IPS-15b (cell line): ENCODE results near the gene PALM3.
A peak's percentile ranks its signal among the peaks of the same experiment; 100 is the strongest.
"Not testable (repeated sequence)": the region's sequence is repeated elsewhere in the genome, so short reads cannot be mapped to it uniquely, and the experiment has no call there.

Experiments
- H3K27me3 ChIP-seq: one replicate; pipeline ENCODE4 v1.6.1; 2013; ENCODE audit warnings: low read length; ENCODE audit not compliant: control insufficient read depth, insufficient read depth
- H3K36me3 ChIP-seq: one replicate; pipeline ENCODE4 v1.6.1; 2013; ENCODE audit warnings: low read length; ENCODE audit not compliant: control insufficient read depth, insufficient read depth
- H3K4me1 ChIP-seq: one replicate; pipeline ENCODE4 v1.6.1; 2013; ENCODE audit warnings: mild to moderate bottlenecking, low read length; ENCODE audit not compliant: control insufficient read depth, insufficient read depth
- H3K4me3 ChIP-seq: one replicate; pipeline ENCODE4 v1.5.1; 2013; ENCODE audit warnings: low read depth, low read length
- H3K9ac ChIP-seq: one replicate; pipeline ENCODE4 v1.6.1; 2013; ENCODE audit warnings: low read depth, mild to moderate bottlenecking, low read length
- H3K9me3 ChIP-seq: one replicate; pipeline ENCODE4 v1.6.1; 2013; ENCODE audit warnings: mild to moderate bottlenecking, low read length; ENCODE audit not compliant: control insufficient read depth, insufficient read depth

Gene PALM3

DNA sequence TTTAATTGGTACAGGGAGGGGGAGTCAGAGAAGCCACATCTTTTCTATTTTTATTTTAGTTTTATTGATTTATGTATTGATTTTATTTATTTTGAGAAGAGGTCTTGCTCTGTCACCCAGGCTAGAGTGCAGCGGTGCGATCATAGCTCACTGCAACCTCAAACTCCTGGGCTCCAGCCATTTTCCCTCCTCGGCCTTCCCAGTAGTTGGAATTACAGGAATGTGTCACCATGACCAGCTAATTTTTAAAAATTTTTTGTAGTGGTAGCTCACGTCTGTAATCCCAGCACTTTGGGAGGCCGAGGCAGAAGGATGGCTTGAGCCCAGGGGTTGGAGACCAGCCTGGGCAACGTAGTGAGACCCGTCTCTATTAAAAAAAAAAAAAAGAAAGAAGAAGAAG, 26.2 kb downstream of the PALM3 start:
- Histone ChIP-seq H3K4me3 (no peak overlapping the region), H3K27me3 (peaks cover 7% of the 10 kb centered on the region), H3K36me3 (no peaks in the 10 kb centered on the region), H3K9ac (no peak overlapping the region), H3K9me3 (no peaks in the 10 kb centered on the region), H3K4me1 (no peaks in the 10 kb centered on the region)

DNA sequence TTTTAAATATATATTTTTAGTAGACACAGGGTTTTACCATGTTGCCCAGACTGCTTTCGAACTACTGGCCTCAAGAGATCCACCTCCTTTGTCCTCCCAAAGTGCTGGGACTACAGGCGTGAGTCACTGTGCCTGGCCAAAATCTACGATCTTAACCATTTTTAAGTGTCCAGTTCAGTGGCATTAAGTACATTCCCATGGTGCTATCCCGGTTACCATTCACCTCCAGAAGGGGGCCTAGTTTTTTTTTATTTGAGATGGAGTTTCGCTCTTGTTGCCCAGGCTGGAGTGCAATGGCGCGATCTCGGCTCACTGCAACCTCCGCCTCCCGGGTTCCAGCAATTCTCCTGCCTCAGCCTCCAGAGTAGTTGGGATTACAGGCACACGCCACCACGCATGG, 26.7 kb downstream of the PALM3 start:
- H3K9ac ChIP-seq, H3K4me1 ChIP-seq, H3K9me3 ChIP-seq: not testable (repeated sequence)

DNA sequence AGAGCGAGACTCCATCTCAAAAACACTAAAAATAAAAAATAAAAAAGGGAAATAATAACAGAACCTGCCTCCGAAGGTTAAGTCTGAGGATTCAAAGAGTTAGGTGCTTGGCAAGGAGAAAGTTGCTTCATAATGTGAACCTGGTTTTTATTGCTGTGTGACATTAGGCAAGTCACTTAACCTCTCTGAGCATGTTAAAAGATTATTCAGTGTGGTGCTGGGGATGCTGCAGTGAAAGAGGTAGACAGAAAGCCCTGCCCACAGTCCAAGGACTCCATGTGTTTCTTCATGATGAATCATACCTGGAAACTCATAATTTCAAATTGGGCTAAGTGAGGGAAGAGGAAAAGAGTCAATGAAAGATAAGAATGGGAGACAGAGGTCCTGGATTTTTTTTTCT, 27.9 kb downstream of the PALM3 start:
- Histone ChIP-seq H3K4me3 (no peak overlapping the region), H3K9me3 (no peaks in the 10 kb centered on the region), H3K36me3 (no peaks in the 10 kb centered on the region), H3K9ac (no peak overlapping the region), H3K27me3 (peaks cover 11% of the 10 kb centered on the region), H3K4me1 (no peaks in the 10 kb centered on the region)

More for the DNA sequence above, 26.7 kb downstream of the PALM3 start:
- H3K36me3 ChIP-seq, H3K4me3 ChIP-seq: not testable (repeated sequence)
- peaks cover 11% of the 10 kb centered on the region for H3K27me3 ChIP-seq

DNA sequence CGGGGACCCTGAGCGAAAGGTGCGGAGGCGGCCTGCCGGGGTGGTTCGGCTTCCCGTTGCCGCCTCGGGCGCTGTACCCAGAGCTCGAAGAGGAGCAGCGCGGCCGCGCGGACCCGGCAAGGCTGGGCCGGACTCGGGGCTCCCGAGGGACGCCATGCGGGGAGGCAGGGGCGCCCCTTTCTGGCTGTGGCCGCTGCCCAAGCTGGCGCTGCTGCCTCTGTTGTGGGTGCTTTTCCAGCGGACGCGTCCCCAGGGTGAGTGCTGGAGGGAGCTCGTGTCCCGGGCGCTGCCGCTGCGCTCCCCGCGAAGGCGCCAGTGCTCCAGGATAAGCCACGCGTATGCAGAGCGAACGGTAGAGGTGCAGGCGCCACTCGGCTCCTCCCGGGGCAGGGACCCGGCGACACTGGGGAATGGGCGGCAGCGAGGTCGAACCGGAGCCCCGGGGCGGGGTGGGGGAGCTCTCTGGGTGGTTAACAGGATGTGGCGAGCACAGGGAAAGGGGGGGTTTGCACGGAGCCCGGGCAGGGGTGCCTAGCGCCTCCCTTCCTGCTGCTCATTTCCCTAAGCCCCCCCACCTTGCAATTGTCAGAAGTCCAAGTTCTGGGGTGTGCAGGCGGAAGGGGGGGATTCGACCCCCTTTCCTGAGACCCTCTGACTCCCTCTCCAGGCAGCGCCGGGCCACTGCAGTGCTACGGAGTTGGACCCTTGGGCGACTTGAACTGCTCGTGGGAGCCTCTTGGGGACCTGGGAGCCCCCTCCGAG, 30.0 kb downstream of the PALM3 start, which contains the start of gene IL27RA:
IL27RA (plus strand) TSS at position 44 of the 762 bp plus-strand sequence; CDS start at position 155, 111 bp downstream.
- Histone ChIP-seq H3K4me3 (peak within 1 kb of the TSS; percentile 88), H3K27me3 (peaks cover 11% of the 10 kb centered on the region), H3K4me1 (no peaks in the 10 kb centered on the region), H3K9ac (peak within 1 kb of the TSS; percentile 81), H3K36me3 (no peaks in the 10 kb centered on the region), H3K9me3 (no peaks in the 10 kb centered on the region)

DNA sequence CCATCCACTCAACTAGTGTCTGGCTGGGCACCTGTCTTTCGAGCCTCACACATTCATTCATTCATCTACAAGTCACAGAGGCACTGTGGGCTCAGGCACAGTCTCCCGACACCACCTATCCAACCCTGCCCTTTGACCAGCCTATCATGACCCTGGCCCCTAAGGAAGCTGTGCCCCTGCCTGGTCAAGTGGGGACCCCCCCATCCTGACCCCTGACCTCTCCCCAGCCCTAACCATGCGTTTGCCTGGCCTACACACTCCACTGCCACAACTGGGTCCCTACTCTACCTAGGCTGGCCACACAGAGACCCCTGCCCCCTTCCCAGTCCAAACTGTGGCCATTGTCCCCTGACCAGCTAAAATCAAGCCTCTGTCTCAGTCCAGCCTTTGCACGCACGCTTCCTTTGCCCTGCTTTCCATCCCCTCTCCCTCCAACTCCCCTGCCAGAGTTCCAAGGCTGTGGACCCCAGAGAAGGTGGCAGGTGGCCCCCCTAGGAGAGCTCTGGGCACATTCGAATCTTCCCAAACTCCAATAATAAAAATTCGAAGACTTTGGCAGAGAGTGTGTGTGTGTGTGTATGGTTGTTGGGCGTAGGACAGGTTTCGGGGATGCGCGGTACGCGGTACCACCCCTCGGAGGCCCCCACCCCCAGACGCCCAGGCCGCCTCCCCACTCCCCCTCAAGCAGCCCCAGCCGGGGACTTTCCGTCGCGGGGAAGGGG, 30.7 kb downstream of the PALM3 start:
- Histone ChIP-seq H3K9me3 (no peaks in the 10 kb centered on the region), H3K4me1 (no peaks in the 10 kb centered on the region), H3K36me3 (no peaks in the 10 kb centered on the region), H3K27me3 (peaks cover 11% of the 10 kb centered on the region), H3K4me3 (peak overlapping the region; percentile 88), H3K9ac (peak overlapping the region; percentile 81)

DNA sequence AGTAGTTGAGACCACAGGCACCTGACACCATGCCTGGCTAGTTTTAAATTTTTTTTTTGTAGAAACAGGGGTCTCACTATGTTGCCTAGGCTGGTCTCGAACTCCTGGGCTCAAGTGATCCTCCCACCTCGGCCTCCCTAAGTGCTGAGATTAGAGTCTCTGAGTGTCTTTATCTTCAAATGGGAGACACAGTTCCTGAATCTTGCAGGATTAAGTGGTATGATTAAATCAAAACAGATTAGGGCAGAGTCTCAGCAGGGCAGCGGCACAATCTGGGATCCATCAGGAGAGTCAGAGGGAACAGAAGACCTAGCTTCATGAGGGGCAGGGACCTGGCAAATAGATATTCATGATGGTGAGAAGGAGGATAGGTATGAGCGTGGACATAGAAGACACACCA, 33.0 kb downstream of the PALM3 start:
- H3K36me3 ChIP-seq: no peaks in the 10 kb centered on the region
- H3K4me1 ChIP-seq: no peaks in the 10 kb centered on the region
- no peak overlapping the region for H3K9ac ChIP-seq
- H3K4me3 ChIP-seq: no peak overlapping the region
- no peaks in the 10 kb centered on the region for H3K9me3 ChIP-seq
- peaks cover 11% of the 10 kb centered on the region for H3K27me3 ChIP-seq

DNA sequence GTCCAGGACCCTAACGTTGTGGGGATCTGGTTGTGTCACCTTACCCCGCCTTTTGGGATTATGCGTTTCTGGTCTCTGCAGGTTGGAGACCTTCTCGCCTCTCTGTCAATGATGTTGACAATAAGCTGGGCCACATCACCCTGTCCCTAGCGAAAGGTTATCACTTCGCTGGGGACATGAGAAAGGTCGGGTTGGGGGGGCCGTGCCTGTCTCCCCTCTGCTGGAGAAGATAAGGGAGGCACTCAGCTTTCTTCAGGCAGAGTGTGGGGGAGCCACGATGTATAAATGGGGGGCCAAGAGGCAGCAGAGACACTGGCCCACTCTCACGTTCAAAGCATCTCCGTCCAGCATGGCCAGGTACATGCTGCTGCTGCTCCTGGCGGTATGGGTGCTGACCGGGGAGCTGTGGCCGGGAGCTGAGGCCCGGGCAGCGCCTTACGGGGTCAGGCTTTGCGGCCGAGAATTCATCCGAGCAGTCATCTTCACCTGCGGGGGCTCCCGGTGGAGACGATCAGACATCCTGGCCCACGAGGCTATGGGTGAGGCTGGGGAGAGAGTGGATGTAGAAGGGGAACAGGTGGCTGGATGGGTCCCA, 33.9 kb downstream of the PALM3 start, which contains the start of gene RLN3:
RLN3 (plus strand) TSS at position 293 of the 595 bp plus-strand sequence; CDS start at position 350, 57 bp downstream.
- Histone ChIP-seq H3K4me1 (no peaks in the 10 kb centered on the region), H3K9ac (no peak within 1 kb of the TSS), H3K4me3 (no peak within 1 kb of the TSS), H3K36me3 (no peaks in the 10 kb centered on the region), H3K27me3 (peaks cover 11% of the 10 kb centered on the region), H3K9me3 (no peaks in the 10 kb centered on the region)

DNA sequence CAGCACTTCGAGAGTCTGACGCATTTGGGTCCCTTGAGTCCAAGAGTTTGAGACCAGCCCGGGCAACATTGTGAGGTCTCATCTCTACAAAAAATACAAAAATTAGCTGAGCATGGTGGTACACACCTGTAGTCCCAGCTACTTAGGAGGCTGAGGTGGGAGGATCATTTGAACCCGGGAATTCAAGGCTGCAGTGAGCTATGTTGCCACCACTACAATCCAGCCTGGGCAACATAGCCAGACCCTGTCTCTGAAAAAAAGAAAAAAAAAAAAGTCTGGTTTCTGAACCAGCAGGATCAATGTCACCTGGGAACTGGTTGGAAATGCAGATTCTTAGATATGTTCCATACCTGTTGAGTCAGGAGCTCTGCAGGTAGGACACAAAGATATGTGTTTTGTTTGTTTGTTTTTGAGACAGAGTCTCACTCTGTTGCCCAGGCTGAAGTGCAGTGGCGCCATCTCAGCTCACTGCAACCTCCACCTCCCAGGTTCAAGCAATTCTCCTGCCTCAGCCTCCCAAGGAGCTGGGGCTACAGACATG, 35.2 kb downstream of the PALM3 start:
- not testable (repeated sequence) for H3K4me3 ChIP-seq, H3K4me1 ChIP-seq

DNA sequence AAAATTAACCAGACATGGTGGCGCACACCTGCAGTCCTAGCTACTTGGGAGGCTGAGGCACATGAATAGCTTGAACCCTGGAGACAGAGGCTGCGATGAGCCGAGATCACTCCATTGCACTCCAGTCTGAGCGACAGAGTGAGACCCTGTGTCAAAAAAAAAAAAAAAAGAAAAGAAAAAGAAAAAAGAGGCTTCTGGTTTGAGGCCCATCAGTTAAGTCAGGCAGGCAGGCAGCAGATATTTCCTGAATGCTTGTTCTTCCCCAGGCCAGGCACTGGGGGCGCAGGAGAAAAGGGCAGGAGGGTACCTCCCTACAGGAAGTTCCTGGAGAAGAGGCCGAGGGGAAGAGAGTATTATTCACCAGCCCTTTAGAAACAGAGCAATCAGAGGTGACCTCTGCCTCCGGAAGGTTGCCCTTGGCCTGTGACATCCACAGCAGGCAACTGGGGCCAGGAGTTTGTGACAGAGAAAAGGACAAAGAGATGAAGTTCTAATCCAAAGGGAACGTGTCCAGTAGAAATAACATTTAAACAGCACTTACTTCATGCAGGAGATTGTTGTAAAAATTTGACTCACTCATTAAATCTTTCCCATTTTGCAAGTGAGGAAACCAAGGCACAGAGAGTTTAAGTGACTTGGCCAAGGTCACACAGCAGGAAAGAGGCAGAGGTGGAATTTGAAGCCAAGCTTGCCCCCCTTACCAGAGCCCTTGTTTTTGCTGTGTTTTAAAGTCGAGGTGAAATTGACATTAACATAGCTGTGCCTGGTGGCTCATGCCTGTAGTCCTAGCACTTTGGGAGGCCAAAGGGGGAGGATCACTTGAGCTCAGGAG, 38.3 kb downstream of the PALM3 start:
- Histone ChIP-seq H3K36me3 (no peaks in the 10 kb centered on the region), H3K9me3 (no peaks in the 10 kb centered on the region), H3K9ac (peak overlapping the region; percentile 41), H3K27me3 (no peaks in the 10 kb centered on the region), H3K4me3 (no peak overlapping the region), H3K4me1 (no peaks in the 10 kb centered on the region)

More for the DNA sequence above, 35.2 kb downstream of the PALM3 start:
- peaks cover 11% of the 10 kb centered on the region for H3K27me3 ChIP-seq
- H3K9ac ChIP-seq, H3K36me3 ChIP-seq, H3K9me3 ChIP-seq: not testable (repeated sequence)

DNA sequence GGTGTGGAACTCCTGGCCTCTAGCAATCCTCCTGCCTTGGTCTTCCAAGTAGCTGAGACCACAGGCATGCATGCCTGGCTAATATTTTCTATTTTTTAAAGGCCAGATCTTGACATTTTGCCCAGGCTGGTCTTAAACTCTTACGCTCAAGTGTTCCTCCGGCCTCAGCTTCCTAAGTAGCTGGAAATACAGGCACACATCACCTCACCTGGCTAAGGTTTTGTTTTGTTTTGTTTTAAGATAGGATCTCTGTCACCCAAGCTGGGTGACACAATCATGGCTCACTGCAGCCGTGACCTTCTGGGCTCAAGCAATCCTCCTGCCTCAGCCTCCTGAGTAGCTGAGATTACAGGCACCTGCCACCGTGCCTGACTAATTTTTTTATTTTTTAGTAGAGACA, 39.4 kb downstream of the PALM3 start:
- Histone ChIP-seq H3K27me3 (no peaks in the 10 kb centered on the region), H3K4me1 (no peaks in the 10 kb centered on the region), H3K9me3 (no peaks in the 10 kb centered on the region), H3K4me3 (no peak overlapping the region), H3K9ac (no peak overlapping the region), H3K36me3 (no peaks in the 10 kb centered on the region)

DNA sequence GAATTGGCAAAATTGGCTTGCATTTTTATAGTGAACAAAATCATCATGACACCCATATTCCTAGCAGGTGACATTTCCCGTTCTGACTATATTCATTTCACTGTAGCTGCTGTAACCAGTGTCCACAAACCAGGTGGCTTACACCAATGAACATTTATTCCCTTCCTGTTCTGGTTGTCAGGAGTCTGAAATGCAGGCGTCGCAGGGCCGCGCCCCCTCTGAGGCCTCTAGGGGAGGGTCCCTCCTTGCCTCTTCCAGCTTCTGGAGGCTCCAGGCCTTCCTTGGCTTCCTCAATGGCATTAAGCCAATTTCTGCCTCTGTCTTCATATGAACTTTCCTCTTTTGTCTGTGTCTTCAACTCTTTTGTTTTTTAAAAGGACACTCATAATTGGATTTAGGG, 40.4 kb downstream of the PALM3 start:
- Histone ChIP-seq H3K9me3 (no peaks in the 10 kb centered on the region), H3K4me3 (no peak overlapping the region), H3K4me1 (no peaks in the 10 kb centered on the region), H3K36me3 (no peaks in the 10 kb centered on the region), H3K9ac (no peak overlapping the region), H3K27me3 (no peaks in the 10 kb centered on the region)
